ENCODE measurements around the gene JMJD8.

The JMJD8 gene

GRCh38 chr16:675884-676564 lies 8.1 kb downstream of the JMJD8 start:
- DNase-seq (ENCODE audit: low spot score) = no peak

- no peak for DNase-seq (ENCODE audit: low spot score)
Observed at GRCh38 chr16:674968-675883, 8.9 kb downstream of the JMJD8 start, which contains the start of gene RHBDL1. Gene RHBDL1 (plus strand): TSS chr16:675671. CDS start chr16:675791, 120 bp downstream.

GRCh38 chr16:674214-674881 lies 9.8 kb downstream of the JMJD8 start:
- no peak for DNase-seq (ENCODE audit: low spot score)

- no peak for DNase-seq (ENCODE audit: low spot score)
Observed at GRCh38 chr16:673399-673991, 10.6 kb downstream of the JMJD8 start.

GRCh38 chr16:672851-673250 lies 11.3 kb downstream of the JMJD8 start:
- no peak for DNase-seq (ENCODE audit: low spot score)

- no peak for DNase-seq (ENCODE audit: low spot score)
Observed at GRCh38 chr16:672371-672770, 11.8 kb downstream of the JMJD8 start.

GRCh38 chr16:671353-672131 lies 12.6 kb downstream of the JMJD8 start:
- no peak for DNase-seq (ENCODE audit: low spot score)

GRCh38 chr16:670485-671352 lies 13.4 kb downstream of the JMJD8 start:
- DNase-seq (ENCODE audit: low spot score) = no peak

- DNase-seq (ENCODE audit: low spot score) = no peak
Observed at GRCh38 chr16:669666-670065, 14.5 kb downstream of the JMJD8 start.

- no peak for DNase-seq (ENCODE audit: low spot score)
Observed at GRCh38 chr16:668519-669171, 15.5 kb downstream of the JMJD8 start.

- peak; percentile 94 for DNase-seq (ENCODE audit: low spot score)
Observed at GRCh38 chr16:667780-668518, 16.2 kb downstream of the JMJD8 start, which contains the start of gene RHOT2. Gene RHOT2 (plus strand): TSS chr16:668132. CDS start chr16:668200, 68 bp downstream.

- no peak for DNase-seq (ENCODE audit: low spot score)
Observed at GRCh38 chr16:667113-667779, 16.9 kb downstream of the JMJD8 start.

- no peak for DNase-seq (ENCODE audit: low spot score)
Observed at GRCh38 chr16:666572-666971, 17.6 kb downstream of the JMJD8 start.

- DNase-seq (ENCODE audit: low spot score) = no peak
Observed at GRCh38 chr16:662597-662996, 21.5 kb downstream of the JMJD8 start.

- DNase-seq (ENCODE audit: low spot score) = no peak
Observed at GRCh38 chr16:662095-662494, 22.0 kb downstream of the JMJD8 start.

GRCh38 chr16:661184-661821 lies 22.8 kb downstream of the JMJD8 start:
- DNase-seq (ENCODE audit: low spot score) = no peak

GRCh38 chr16:660459-661183 lies 23.5 kb downstream of the JMJD8 start:
- DNase-seq (ENCODE audit: low spot score) = peak; percentile 67

GRCh38 chr16:660132-660458 lies 24.0 kb downstream of the JMJD8 start:
- no peak for DNase-seq (ENCODE audit: low spot score)

Measured in activated CD4-positive, alpha-beta T cell treated with anti-CD3 and anti-CD28 coated beads, Interleukin-2, Interleukin-4, amounts not matched to agents 100 ng/mL and 50 ng/mL, durations not matched to agents 16 hours and 8 hours (primary cell).